ENCODE measurements around the gene CLSTN1. TPM values are rescaled to one million over a fixed set of nuclear protein-coding genes. Genes with fewer than 3 reads are reported as not detected.

The CLSTN1 gene
- total and polyA plus RNA-seq, 10 of the 15 experiments (the other 5 are each of a cell fraction or from before 2014, with no cell fraction given): 2.7 to 64.4 (median 23.2) TPM

DNA sequence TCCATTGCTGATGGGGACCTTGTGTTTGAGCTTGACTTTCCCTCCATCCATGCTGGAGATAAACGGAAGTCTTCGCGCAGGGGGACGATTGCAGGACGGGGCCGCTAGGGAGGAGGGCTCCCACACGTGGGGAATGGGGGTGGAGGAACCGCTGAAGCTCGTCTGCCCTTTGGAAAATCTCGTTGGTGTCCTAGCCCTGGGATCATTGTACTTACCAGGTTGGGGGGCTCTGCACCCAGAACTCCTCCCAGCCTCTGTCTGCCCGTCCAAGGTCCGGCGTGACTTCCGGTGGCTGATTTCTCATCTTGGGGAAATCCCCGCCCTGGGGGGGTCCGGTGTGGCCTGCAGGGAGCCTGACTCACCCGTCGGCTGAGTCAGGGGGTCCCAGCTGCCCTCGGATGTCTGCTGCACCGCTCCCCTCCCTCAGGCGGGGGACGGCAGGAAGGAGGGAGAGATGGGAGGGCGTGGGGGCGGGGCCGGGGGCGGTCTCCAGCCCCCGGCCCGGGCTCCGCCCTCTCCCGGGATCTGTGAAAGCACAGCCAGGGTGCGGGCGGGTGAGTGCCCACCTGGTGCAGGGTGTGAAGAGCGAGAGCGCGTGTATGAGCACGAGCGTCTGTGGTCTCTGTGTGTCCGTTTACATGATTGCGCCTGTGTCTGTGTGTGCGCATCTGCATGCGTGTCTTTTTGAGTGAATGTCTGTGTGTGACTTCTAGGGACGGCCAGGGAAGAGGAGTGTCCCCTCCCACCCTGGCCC is 136.5 kb downstream of the CLSTN1 start (continued):
- TF ChIP-seq, protein P1, sequence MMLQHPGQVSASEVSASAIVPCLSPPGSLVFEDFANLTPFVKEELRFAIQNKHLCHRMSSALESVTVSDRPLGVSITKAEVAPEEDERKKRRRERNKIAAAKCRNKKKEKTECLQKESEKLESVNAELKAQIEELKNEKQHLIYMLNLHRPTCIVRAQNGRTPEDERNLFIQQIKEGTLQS (IDR thresholded peaks at IDR 0.05; ENCODE audit: borderline replicate concordance, extremely low read depth, low read depth, low read length): no peak
- no peak; the same call in 1 of the 2 replicates for TF ChIP-seq NBN (IDR thresholded peaks at IDR 0.05)
- TF ChIP-seq NFYA (IDR thresholded peaks at IDR 0.05; ENCODE audit: borderline replicate concordance, low read depth, low read length): no peak
- no peak for TF ChIP-seq NR2C1 (IDR thresholded peaks at IDR 0.05)
- no peak for TF ChIP-seq KLF5 (IDR thresholded peaks at IDR 0.05; ENCODE audit: partially characterized antibody)
- TF ChIP-seq RB1 (IDR thresholded peaks at IDR 0.05; ENCODE audit: borderline replicate concordance): no peak
- no peak for TF ChIP-seq YY1 (IDR thresholded peaks at IDR 0.05; ENCODE audit: low read depth, low read length)
- TF ChIP-seq, protein P2, sequence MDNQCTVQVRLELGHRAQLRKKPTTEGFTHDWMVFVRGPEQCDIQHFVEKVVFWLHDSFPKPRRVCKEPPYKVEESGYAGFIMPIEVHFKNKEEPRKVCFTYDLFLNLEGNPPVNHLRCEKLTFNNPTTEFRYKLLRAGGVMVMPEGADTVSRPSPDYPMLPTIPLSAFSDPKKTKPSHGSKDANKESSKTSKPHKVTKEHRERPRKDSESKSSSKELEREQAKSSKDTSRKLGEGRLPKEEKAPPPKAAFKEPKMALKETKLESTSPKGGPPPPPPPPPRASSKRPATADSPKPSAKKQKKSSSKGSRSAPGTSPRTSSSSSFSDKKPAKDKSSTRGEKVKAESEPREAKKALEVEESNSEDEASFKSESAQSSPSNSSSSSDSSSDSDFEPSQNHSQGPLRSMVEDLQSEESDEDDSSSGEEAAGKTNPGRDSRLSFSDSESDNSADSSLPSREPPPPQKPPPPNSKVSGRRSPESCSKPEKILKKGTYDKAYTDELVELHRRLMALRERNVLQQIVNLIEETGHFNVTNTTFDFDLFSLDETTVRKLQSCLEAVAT (IDR thresholded peaks at IDR 0.05): no peak
- TF ChIP-seq BHLHE40 (IDR thresholded peaks at IDR 0.05; ENCODE audit: borderline replicate concordance in 1 of 2, low read depth in 2 of 2, low read length in 1 of 2): peak; percentile 78 to 79; a peak in 3 of 4 replicates
- TF ChIP-seq MYB (IDR thresholded peaks at IDR 0.05; ENCODE audit: borderline replicate concordance, low read depth, low read length): no peak
- TF ChIP-seq ZNF384 (IDR thresholded peaks at IDR 0.05; ENCODE audit: borderline replicate concordance, low read depth, low read length): no peak
- TF ChIP-seq RUNX3 (IDR thresholded peaks at IDR 0.05; ENCODE audit: low read length): peak; percentile 25
- no peak for TF ChIP-seq ZNF217 (IDR thresholded peaks at IDR 0.05)
- TF ChIP-seq ATF7 (IDR thresholded peaks at IDR 0.05; ENCODE audit: low read depth): no peak
- no peak for TF ChIP-seq RAD21 (IDR thresholded peaks at IDR 0.05; ENCODE audit: insufficient read depth, low read depth, low read length)
- TF ChIP-seq SREBF1 (IDR thresholded peaks at IDR 0.05; ENCODE audit: low read length): no peak
- TF ChIP-seq MYC (IDR thresholded peaks at IDR 0.05; ENCODE audit: insufficient read depth, insufficient read length, insufficient replicate concordance, low read length, severe bottlenecking): no peak
- no peak for TF ChIP-seq ZSCAN29 (IDR thresholded peaks at IDR 0.05)
- no peak for TF ChIP-seq TBL1XR1 (IDR thresholded peaks at IDR 0.05; ENCODE audit: low read depth, low read length)
- TF ChIP-seq SIN3A (IDR thresholded peaks at IDR 0.05; ENCODE audit: low read depth, low read length): peak; percentile 67; the same call in 1 of the 2 replicates
- TF ChIP-seq, protein P3, sequence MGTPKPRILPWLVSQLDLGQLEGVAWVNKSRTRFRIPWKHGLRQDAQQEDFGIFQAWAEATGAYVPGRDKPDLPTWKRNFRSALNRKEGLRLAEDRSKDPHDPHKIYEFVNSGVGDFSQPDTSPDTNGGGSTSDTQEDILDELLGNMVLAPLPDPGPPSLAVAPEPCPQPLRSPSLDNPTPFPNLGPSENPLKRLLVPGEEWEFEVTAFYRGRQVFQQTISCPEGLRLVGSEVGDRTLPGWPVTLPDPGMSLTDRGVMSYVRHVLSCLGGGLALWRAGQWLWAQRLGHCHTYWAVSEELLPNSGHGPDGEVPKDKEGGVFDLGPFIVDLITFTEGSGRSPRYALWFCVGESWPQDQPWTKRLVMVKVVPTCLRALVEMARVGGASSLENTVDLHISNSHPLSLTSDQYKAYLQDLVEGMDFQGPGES (IDR thresholded peaks at IDR 0.05): no peak
- no peak for TF ChIP-seq EED (IDR thresholded peaks at IDR 0.05; ENCODE audit: low read depth)
- TF ChIP-seq ZNF274 (IDR thresholded peaks at IDR 0.05; ENCODE audit: insufficient read depth, insufficient read length): no peak
- TF ChIP-seq LARP7 (IDR thresholded peaks at IDR 0.05): no peak
- TF ChIP-seq SP1 (IDR thresholded peaks at IDR 0.05; ENCODE audit: low read depth, low read length): peak; percentile 13
- TF ChIP-seq HDGF (IDR thresholded peaks at IDR 0.05): peak; percentile 38; the same call in 1 of the 2 replicates
- TF ChIP-seq SRF (IDR thresholded peaks at IDR 0.05; ENCODE audit: low read depth in 2 of 2, low read length in 2 of 2): no peak
- TF ChIP-seq EGR1 (IDR thresholded peaks at IDR 0.05; ENCODE audit: borderline replicate concordance in 1 of 2, low read depth in 2 of 2, low read length in 2 of 2): peak in 1 of 2 experiments; percentile 14; a peak in 1 of 3 replicates
- no peak for TF ChIP-seq SREBF2 (IDR thresholded peaks at IDR 0.05; ENCODE audit: low read length)
- TF ChIP-seq STAT1 (conservative IDR thresholded peaks at IDR 0.05): no peak
- no peak for TF ChIP-seq HDAC2 (IDR thresholded peaks at IDR 0.05)
- TF ChIP-seq NFYB (IDR thresholded peaks at IDR 0.05; ENCODE audit: insufficient read depth, low read depth, low read length): no peak
